Measurements from ENCODE around the gene ZFAND3. TPM values are rescaled to one million over a fixed set of nuclear protein-coding genes. Genes with fewer than 3 reads are reported as not detected.

ZFAND3 gene
- total and polyA plus RNA-seq, 12 donors = 21.4 to 163 (median 46.3) TPM

- WGBS, 4 donors = 60 to 70% (median 67%) methylated on average over 6 of the region's 6 CpGs
These were observed 47.3 kb downstream of the ZFAND3 start for GRCh38 chr6:37866590-37867507.

GRCh38 chr6:37867756-37868446, 48.4 kb downstream of the ZFAND3 start:
- peaks cover 10 to 46% of the 10 kb centered on the region in 2 donors for H3K4me1 ChIP-seq (replicated peaks in 1 of 2)
- no peaks in the 10 kb centered on the region for H3K36me3 ChIP-seq (replicated peaks in 1 of 2)
- no peak for DNase-seq
- intact Hi-C loops (cut with DNase I) = no loop called here
- H3K27me3 ChIP-seq = no peaks in the 10 kb centered on the region
- no peak overlapping the region for H3K27ac ChIP-seq
- TF ChIP-seq POLR2A (IDR thresholded peaks at IDR 0.05) (no peak), CTCF (IDR thresholded peaks at IDR 0.05) (no peak)
- H3K9me3 ChIP-seq (replicated peaks in 1 of 3) = no peaks in the 10 kb centered on the region
- no peak overlapping the region for H3K4me3 ChIP-seq
- 67 to 75% (median 72%) methylated on average over 1 of the region's 1 CpG for WGBS, 4 donors

More at GRCh38 chr6:37866590-37867507, 47.3 kb downstream of the ZFAND3 start:
- H3K27ac ChIP-seq = no peak overlapping the region
- no peak for TF ChIP-seq POLR2A (IDR thresholded peaks at IDR 0.05)
- no peak for TF ChIP-seq CTCF (IDR thresholded peaks at IDR 0.05)
- intact Hi-C loops (cut with DNase I) = no loop called here
- H3K36me3 ChIP-seq (replicated peaks in 1 of 2) = no peaks in the 10 kb centered on the region
- H3K27me3 ChIP-seq = no peaks in the 10 kb centered on the region
- H3K9me3 ChIP-seq (replicated peaks in 1 of 3) = no peaks in the 10 kb centered on the region
- no peak for DNase-seq
- H3K4me3 ChIP-seq = no peak overlapping the region
- H3K4me1 ChIP-seq (replicated peaks in 1 of 2) = peaks cover 18 to 56% of the 10 kb centered on the region in 2 donors

- Histone ChIP-seq H3K36me3 (replicated peaks in 1 of 2) (no peaks in the 10 kb centered on the region), H3K9me3 (replicated peaks in 1 of 3) (no peaks in the 10 kb centered on the region), H3K27me3 (no peaks in the 10 kb centered on the region), H3K4me3 (no peak overlapping the region), H3K4me1 (replicated peaks in 1 of 2) (peaks cover 6 to 44% of the 10 kb centered on the region in 2 donors), H3K27ac (no peak overlapping the region)
- DNase-seq = no peak
- intact Hi-C loops (cut with DNase I) = no loop called here
- WGBS, 4 donors = 66 to 70% (median 67%) methylated on average over 4 of the region's 4 CpGs
- TF ChIP-seq CTCF (IDR thresholded peaks at IDR 0.05) (no peak), POLR2A (IDR thresholded peaks at IDR 0.05) (no peak)
These were observed 48.9 kb downstream of the ZFAND3 start for GRCh38 chr6:37868447-37868825.

GRCh38 chr6:37871616-37872372, 52.3 kb downstream of the ZFAND3 start:
- peaks cover 6 to 37% of the 10 kb centered on the region in 2 donors for H3K4me1 ChIP-seq (replicated peaks in 1 of 2)
- H3K27ac ChIP-seq = no peak overlapping the region
- intact Hi-C loops (cut with DNase I) = no loop called here
- no peak overlapping the region for H3K4me3 ChIP-seq
- H3K27me3 ChIP-seq = no peaks in the 10 kb centered on the region
- WGBS, 4 donors = 92 to 93% (median 92%) methylated on average over 5 of the region's 5 CpGs
- no peaks in the 10 kb centered on the region for H3K36me3 ChIP-seq (replicated peaks in 1 of 2)
- H3K9me3 ChIP-seq (replicated peaks in 1 of 3) = no peaks in the 10 kb centered on the region
- DNase-seq = no peak
- TF ChIP-seq CTCF (IDR thresholded peaks at IDR 0.05) = no peak
- TF ChIP-seq POLR2A (IDR thresholded peaks at IDR 0.05) = no peak

All from adrenal gland (tissue), 12 donors.